ENCODE measurements around the gene SMARCA4. TPM values are rescaled to one million over a fixed set of nuclear protein-coding genes. Genes with fewer than 3 reads are reported as not detected.
"Not testable (repeated sequence)": the region's sequence is repeated elsewhere in the genome, so short reads cannot be mapped to it uniquely, and the experiment has no call there.

Gene SMARCA4
- total RNA-seq, 1 experiment from 2014 or later, result 57.9 TPM

DNA sequence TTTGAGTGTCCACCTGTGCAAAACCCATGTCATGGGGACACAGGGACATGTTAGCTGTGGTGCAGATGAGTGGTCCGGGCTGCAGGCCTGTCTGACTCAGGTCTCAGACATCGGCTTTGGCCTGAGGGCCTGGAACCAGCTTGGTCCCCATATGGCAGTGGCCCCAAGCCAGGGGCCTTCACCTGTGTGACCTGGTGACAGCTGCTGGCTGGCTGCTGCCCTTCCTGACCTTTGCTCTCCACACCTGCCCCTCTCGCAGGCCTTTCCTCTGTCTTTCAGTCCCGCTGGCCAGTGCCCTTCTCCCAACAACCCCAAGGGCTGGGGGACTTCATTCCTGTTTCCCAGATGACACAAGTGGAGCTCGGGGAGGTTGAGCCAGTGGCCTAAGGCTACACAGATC lies 105.5 kb downstream of the SMARCA4 start:
- DNase-seq (ENCODE audit: low spot score), result no peak

DNA sequence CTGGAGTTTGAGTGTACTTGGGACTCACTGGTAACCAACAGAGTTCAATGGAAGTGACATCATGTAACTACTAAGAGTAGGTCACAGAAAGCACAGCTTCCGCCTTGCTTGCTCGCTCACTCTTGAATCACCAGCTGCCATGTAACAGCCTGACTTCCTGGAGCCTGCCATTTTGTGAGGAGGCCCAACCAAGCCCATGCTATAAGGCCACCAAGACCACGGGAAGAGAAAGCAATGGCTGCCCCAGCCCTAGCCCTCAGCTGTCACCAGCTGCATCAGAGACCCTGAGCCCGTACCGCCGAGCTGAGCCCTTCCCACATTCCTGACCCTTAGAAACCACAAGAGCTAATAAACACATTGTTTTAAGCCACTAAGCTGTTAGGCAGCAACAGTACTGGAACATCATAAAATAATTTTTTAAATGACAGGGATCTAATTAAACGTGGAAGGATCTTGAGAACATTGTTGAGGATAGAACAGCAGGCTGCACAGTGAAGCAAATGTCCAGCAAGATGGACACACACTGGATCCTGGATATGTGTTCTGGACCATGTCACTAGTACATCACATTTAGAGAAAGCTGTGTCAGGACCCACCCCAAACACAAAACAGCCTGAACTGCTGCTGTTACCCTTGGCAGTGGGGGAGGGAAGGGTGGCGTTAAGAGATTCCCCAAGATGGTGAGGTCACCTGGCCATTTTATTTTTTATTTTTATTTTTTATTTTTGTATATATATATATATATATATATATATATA lies 106.7 kb downstream of the SMARCA4 start:
- DNase-seq (ENCODE audit: low spot score), result no peak

DNA sequence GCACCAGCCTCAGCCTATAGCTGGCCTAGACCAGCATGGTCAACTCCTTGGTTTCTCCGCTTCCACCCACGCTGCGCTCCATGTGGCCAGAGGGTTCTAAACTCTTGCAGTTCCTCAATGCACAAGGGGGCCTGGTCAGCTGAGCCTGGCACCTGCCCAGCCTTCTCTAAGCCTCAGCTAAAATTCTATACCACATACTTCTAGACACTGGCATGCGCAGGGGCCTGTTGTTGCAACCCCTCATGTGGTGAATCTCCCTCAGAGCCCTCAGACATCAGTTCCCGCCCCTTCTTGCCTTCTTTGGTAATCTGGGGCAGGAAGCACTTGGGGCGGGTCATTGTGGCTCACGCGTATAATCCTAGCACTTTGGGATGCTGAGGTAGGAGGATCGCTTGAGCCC lies 108.7 kb downstream of the SMARCA4 start:
- no peak for DNase-seq (ENCODE audit: low spot score)

- DNase-seq (ENCODE audit: low spot score), result no peak
These were observed 109.3 kb downstream of the SMARCA4 start for GRCh38 chr19:11070123-11070522.

- DNase-seq (ENCODE audit: low spot score), result no peak
These were observed 112.7 kb downstream of the SMARCA4 start for GRCh38 chr19:11073568-11073967.

DNA sequence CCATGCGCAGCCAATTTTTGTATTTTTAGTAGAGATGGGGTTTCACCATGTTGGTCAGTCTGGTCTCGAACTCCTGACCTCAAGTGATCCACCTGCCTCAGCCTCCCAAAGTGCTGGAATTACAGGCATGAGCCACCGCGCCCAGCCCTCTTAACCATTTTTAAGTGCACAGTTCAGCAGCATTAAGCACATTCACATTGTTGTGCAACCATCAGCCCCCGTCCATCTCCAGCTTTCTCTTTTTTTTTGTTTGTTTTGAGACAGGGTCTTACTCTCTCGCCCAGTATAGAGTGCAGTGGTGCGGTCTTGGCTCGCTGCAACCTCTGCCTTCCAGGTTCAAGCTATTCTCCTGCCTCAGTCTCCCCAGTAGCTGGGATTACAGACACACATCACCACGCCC lies 116.0 kb downstream of the SMARCA4 start:
- DNase-seq (ENCODE audit: low spot score), result not testable (repeated sequence)

DNA sequence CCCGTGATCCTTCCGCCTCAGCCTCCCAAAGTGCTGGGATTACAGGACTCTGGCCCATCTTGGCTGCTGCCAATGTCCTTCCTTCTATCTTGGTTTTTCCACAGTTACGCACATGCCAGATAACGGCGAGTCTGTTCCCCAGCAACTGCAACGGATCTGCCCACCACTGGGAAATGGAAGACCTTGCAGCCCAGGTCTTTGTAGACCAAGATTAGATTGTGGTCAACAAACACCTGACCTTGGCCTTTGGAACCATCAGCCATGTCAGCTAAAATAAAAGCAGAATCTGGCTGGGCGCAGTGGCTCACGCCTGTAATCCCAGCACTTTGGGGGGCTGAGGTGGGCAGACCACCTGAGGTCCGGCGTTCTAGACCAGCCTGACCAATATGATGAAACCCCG lies 118.1 kb downstream of the SMARCA4 start:
- no peak for DNase-seq (ENCODE audit: low spot score)

GRCh38 chr19:11079999-11080398 lies 119.2 kb downstream of the SMARCA4 start:
- DNase-seq (ENCODE audit: low spot score), result no peak

- DNase-seq (ENCODE audit: low spot score), result no peak
These were observed 127.2 kb downstream of the SMARCA4 start for GRCh38 chr19:11087870-11088505.

- DNase-seq (ENCODE audit: low spot score), result no peak
These were observed 127.8 kb downstream of the SMARCA4 start for GRCh38 chr19:11088506-11089253.

DNA sequence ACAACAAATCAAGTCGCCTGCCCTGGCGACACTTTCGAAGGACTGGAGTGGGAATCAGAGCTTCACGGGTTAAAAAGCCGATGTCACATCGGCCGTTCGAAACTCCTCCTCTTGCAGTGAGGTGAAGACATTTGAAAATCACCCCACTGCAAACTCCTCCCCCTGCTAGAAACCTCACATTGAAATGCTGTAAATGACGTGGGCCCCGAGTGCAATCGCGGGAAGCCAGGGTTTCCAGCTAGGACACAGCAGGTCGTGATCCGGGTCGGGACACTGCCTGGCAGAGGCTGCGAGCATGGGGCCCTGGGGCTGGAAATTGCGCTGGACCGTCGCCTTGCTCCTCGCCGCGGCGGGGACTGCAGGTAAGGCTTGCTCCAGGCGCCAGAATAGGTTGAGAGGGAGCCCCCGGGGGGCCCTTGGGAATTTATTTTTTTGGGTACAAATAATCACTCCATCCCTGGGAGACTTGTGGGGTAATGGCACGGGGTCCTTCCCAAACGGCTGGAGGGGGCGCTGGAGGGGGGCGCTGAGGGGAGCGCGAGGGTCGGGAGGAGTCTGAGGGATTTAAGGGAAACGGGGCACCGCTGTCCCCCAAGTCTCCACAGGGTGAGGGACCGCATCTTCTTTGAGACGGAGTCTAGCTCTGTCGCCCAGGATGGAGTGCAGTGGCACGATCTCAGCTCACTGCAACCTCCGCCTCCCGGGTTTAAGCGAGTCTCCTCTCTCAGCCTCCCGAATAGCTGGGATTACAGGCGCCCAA lies 128.6 kb downstream of the SMARCA4 start, which contains the start of gene LDLR:
Gene LDLR, plus strand, starts transcription at position 210 of the 760 bp plus-strand sequence. Its CDS starts 86 bp downstream, at position 296.
- peak; percentile 97 for DNase-seq (ENCODE audit: low spot score)

- not testable (repeated sequence) for DNase-seq (ENCODE audit: low spot score)
These were observed 129.1 kb downstream of the SMARCA4 start for GRCh38 chr19:11090014-11090263.

DNA sequence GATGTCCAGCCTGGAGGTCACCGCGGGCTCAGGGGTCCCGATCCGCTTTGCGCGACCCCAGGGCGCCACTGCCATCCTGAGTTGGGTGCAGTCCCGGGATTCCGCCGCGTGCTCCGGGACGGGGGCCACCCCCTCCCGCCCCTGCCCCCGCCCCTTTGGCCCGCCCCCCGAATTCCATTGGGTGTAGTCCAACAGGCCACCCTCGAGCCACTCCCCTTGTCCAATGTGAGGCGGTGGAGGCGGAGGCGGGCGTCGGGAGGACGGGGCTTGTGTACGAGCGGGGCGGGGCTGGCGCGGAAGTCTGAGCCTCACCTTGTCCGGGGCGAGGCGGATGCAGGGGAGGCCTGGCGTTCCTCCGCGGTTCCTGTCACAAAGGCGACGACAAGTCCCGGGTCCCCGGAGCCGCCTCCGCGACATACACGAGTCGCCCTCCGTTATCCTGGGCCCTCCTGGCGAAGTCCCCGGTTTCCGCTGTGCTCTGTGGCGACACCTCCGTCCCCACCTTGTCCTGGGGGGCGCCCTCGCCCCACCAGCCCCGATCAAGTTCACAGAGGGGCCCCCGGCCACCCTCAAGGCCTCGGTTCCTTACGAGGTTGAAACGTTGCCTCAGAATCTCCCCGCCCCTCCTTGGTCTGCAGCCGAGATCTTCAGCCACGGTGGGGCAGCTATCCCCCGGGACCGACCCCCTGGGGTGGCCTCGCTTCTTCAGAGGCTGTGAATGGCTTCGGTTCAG lies 129.6 kb downstream of the SMARCA4 start:
- peak; percentile 95 for DNase-seq (ENCODE audit: low spot score)

- no peak for DNase-seq (ENCODE audit: low spot score)
These were observed 130.3 kb downstream of the SMARCA4 start for GRCh38 chr19:11090997-11091702.

DNA sequence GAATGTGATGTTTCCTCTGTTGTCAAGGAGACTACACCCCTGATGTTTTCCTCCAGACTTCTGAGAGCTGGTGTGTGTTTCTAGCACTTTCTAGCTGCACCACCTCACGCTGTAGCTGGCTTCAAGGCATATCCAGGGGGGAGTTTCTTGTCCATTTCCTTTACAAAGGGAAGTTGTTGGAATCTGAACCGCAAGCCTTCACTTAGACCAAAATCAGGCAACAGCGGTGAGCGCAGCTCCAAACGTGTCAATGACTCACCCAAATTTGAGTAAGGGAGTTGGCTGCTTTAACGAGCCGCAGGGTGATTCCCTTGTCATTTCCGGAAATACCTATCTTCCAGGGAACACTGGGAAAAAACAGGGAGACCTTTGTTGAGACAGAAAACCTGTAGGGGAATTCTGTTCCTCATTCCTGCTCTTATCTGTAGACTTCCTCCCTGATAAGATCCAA lies 130.9 kb downstream of the SMARCA4 start:
- peak; percentile 89 for DNase-seq (ENCODE audit: low spot score)

GRCh38 chr19:11092181-11092538 lies 131.3 kb downstream of the SMARCA4 start:
- no peak for DNase-seq (ENCODE audit: low spot score)

DNA sequence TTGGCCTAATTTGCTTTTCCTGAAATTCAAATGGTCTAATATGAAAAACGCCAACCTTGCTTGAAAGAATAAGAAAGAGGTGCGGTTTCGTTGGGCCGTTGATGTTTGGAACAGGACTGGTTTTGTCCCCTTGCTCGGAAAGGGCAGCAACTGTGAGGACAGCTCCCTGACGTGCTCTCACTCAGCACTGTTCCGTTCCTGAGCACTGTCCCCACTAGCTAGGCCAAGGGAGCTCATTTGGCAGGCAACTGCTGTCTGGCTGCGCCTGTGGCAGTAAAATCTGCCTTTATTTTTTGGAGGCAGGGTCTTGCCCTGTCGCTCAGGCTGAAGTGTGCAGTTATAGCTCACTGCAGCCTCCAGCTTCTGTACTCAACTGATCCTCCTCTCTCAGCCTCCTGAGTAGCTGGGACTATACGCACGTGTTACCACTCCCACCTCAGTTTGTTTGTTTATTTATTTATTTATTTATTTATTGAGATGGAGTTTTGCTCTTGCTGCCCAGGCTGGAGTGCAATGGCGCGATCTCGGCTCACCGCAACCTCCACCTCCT lies 132.9 kb downstream of the SMARCA4 start:
- DNase-seq (ENCODE audit: low spot score), result no peak

DNA sequence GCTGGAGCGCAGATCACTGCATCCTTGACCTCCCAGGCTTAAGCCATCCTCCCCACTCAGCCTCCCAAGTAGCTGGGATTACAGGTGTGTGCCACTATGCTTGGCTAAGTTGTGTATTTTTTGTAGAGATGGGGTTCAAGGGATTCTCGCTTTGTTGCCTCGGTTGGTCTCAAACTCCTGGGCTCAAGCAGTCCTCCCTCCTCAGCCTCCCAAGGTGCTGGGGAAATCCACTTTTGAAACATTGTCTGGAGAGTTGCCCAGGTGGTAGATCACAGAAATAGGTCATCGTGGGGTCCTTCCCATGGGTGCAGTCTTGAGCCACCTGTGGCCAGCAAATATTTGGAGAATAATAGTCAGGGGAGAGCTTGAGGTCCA lies 133.7 kb downstream of the SMARCA4 start:
- no peak for DNase-seq (ENCODE audit: low spot score)

DNA sequence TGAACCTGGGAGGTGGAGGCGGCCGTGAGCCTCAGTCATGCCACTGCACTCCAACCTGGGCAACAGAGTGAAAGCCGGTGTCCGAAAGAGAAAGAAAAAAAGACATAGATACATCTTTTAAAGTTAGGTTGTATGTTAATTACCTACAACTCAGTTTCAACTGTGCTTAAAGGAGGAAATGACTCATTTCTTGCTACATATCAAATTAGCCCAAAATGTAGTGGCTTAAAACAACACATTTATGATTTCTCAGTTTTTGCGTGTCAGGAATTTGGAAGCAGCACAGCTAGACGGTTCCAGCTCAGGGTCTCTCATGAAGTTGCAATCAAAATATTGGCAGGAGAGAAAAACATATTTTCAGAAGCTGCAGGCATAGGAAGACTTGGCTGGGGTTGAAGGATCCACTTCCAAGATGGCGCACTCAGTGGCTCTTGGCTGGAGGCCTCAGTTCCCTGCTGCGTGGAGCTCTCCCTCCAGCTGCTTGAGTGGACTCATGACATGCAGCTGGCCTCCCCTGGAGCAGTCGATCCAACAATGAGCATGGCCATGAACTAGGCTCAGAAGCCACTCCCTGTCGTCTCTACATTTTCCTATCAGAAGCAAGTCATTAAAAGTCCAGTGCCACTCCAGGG lies 135.5 kb downstream of the SMARCA4 start:
- DNase-seq (ENCODE audit: low spot score), result peak; percentile 50

- not testable (repeated sequence) for DNase-seq (ENCODE audit: low spot score)
These were observed 136.5 kb downstream of the SMARCA4 start for GRCh38 chr19:11097367-11097766.
